ENCODE data around the gene DMAC2. TPM values are rescaled to one million over a fixed set of nuclear protein-coding genes. Genes with fewer than 3 reads are reported as not detected.

The DMAC2 gene
- total RNA-seq, 4 donors from 2014 or later: 19.9 to 33.9 (median 24.7) TPM

DNA sequence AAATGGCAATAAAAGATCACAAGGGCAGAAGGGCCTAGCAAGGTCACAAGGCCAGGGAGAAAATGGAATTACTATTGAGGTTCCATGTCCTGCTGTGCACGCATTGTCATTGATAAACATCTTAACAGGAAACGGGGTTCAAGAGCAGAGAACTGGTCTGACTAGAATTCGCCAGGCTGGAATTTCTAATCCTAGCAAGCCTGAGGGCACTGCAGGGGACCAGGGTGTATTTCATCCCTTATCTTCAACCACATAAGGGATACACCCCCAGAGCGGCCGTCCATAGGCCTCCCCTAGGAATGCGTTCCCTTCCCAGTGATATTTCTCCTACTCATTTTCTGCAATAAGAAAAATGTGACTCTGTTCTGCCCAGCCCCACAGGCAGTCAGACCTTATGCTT, 22.8 kb upstream of the DMAC2 start:
- TF ChIP-seq, protein P1, sequence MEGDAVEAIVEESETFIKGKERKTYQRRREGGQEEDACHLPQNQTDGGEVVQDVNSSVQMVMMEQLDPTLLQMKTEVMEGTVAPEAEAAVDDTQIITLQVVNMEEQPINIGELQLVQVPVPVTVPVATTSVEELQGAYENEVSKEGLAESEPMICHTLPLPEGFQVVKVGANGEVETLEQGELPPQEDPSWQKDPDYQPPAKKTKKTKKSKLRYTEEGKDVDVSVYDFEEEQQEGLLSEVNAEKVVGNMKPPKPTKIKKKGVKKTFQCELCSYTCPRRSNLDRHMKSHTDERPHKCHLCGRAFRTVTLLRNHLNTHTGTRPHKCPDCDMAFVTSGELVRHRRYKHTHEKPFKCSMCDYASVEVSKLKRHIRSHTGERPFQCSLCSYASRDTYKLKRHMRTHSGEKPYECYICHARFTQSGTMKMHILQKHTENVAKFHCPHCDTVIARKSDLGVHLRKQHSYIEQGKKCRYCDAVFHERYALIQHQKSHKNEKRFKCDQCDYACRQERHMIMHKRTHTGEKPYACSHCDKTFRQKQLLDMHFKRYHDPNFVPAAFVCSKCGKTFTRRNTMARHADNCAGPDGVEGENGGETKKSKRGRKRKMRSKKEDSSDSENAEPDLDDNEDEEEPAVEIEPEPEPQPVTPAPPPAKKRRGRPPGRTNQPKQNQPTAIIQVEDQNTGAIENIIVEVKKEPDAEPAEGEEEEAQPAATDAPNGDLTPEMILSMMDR (IDR thresholded peaks at IDR 0.05; ENCODE audit: low read depth): no peak

DNA sequence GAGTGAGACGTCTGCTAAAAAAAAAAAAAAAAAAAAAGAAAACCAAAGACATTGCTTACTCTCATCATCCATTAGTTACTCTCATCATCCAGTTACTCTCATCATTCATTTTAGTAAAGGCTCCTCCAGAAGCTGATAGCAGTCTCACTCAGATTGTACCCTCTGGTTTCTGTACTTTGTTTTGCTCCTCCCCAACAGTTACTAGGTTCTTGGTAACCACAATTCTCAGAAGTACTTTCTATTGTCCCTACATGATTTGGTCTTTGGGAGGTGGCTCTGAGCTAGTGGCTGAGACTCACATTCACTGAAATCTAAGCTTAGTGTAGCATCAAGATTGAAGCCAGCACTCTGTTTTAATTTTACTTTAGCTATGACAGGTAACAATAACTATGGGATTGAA, 17.5 kb upstream of the DMAC2 start:
- TF ChIP-seq, protein P1 (IDR thresholded peaks at IDR 0.05; ENCODE audit: low read depth): no peak

DNA sequence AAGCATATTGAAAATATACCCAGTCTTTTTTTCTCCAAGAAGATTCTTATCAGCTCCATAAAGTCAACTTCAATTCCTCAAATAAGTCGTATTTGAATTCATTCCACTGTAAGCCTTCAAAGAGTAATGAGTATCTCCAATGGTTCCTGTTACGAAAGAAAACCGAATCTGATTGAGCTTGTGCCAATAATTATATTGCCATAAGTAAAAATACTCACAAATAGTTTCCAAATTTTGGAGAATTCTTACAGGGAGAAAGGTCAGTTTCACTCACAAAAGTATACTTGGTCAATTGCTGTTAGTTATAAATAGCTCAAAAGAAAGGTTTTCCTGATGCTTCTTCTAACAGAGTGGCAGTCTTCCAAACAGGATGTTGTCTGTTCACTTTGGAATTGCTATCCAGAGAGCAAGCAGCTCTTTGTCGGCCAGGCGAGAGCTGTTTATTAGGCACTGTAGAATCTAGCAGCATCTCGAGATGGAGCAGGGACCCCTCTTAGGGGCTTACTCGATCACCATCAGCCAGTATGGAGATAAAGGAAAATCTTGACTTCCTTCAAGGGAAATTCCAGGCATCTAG, 16.7 kb upstream of the DMAC2 start:
- TF ChIP-seq, protein P1 (IDR thresholded peaks at IDR 0.05; ENCODE audit: low read depth): no peak

DNA sequence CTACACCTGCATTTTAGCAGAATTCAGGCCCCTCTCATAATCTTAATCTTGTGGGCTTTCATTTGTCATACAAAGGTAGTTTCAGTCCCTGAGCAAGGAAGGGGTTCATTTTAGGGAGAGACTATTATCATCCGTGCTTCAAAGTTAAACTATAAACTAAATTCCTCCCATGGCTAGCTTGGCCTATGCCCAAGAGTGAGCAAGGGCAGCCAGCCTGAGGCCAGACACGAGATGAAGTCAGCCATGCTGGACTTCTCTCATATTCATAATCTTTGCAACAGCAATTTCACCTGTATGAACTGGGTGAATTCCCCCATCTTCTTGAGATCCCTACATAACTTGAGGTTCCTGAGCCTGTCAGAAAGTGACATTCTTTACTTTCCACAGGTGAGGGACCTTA, 16.2 kb upstream of the DMAC2 start:
- TF ChIP-seq, protein P1 (IDR thresholded peaks at IDR 0.05; ENCODE audit: low read depth): no peak

DNA sequence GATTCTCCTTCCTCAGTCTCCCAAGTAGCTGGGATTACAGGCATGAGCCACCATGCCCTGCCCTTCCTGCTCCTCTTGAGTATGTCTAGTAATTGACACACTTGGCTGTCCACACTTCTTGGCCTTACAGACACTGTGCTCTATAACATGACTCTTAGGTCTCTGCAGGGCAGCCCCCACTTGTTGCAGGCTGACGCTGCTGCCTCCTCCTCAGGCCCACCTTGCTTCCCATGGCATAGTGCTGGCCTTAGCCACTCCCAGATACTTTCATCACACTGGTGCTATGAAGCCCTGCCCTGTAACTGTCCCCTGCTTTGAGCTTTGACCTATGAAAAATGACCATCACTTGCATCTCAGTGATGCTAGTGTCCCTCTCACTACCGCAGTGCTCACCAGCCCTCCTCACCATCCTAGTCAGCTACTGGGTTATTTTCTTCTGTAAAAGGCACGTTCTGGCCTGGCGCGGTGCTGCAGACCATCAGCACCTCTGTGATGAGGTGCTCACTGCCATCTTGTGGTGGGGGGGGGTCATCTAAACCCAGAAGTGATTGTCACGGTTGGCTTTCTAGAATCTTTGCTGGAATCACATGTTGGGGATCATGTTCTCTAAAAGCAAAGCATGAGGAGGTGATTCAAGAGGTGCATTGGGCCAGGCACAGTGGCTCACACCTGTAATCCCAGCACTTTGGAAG, 13.0 kb upstream of the DMAC2 start:
- TF ChIP-seq, protein P1 (IDR thresholded peaks at IDR 0.05; ENCODE audit: low read depth): no peak

DNA sequence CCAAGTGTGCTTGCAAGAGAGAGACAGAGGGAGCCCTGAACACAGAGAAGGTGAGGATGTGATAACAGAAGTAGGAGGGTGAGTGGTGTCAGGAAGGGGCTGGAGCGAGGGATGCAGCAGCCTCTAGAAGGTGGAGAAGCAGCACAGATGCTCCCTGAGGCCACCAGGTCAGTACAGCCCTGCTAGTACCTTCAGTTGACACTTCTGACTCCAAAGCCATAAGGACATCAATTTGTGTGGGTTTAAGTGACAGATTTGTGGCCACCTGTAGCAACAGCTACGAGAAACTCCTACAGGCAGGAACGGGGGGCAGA, 10.1 kb upstream of the DMAC2 start:
- TF ChIP-seq, protein P1 (IDR thresholded peaks at IDR 0.05; ENCODE audit: low read depth): no peak

DNA sequence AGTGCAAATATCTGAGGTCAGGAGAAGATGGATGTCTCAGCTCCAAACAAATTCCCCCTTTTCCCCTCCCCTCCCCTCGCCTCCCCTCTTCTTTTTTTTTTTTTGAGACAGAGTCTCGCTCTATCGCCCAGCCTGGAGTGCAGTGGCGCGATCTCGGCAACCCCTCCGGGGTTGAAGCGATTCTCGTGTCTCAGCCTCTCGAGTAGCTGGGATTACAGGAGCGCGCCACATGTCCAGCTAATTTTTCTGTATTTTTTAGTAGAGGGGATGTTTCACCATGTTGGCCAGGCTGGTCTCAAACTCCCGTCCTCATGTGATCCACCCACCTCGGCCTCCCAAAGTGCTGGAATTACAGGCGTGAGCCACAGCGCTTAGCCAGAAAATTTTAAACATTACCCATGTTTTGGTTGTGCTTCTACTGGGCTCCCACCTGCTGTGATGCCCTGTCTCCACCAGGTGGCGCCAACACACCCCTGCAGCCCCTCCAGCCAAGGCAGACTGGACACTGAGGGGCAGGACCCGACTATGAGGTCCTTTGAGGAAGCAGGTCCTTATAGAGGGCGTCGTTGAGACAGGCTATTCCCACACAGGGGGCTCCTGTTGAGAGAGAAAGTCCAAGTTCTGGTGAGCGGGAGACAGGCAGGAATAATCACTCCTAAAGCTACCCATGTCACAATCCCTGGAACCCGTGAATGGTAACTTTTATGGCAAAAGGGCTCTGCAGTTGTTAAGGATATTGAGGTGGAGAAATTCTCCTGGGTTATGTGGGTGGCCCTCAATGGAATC, 9.6 kb upstream of the DMAC2 start:
- TF ChIP-seq, protein P1 (IDR thresholded peaks at IDR 0.05; ENCODE audit: low read depth): no peak

All from subcutaneous adipose tissue (tissue), 4 donors.